ENCODE results near the gene VASN. TPM values are rescaled to one million over a fixed set of nuclear protein-coding genes. Genes with fewer than 3 reads are reported as not detected.

VASN gene
- total RNA-seq, 1 donor from 2014 or later: 0.67 TPM

GRCh38 chr16:4354512-4355409 lies 16.9 kb upstream of the VASN start:
- TF ChIP-seq CTCF (IDR thresholded peaks at IDR 0.05; ENCODE audit: unreplicated experiment): no peak
- peaks cover 15% of the 10 kb centered on the region for H3K4me1 Mint-ChIP-seq (ENCODE audit: unreplicated experiment)
- H3K27ac Mint-ChIP-seq (ENCODE audit: unreplicated experiment): peak overlapping the region; percentile 88

GRCh38 chr16:4356820-4357219 lies 14.8 kb upstream of the VASN start:
- Mint-ChIP-seq H3K27me3 (ENCODE audit: unreplicated experiment) (peaks cover 9% of the 10 kb centered on the region), H3K4me3 (ENCODE audit: unreplicated experiment) (no peak overlapping the region), H3K36me3 (ENCODE audit: low read depth, unreplicated experiment) (peaks cover 7% of the 10 kb centered on the region), H3K9me3 (ENCODE audit: unreplicated experiment) (no peaks in the 10 kb centered on the region), H3K4me1 (ENCODE audit: unreplicated experiment) (peaks cover 11% of the 10 kb centered on the region), H3K27ac (ENCODE audit: unreplicated experiment) (no peak overlapping the region)
- no peak for TF ChIP-seq CTCF (IDR thresholded peaks at IDR 0.05; ENCODE audit: unreplicated experiment)
- DNase-seq (ENCODE audit: low spot score): no peak

More at GRCh38 chr16:4354512-4355409, 16.9 kb upstream of the VASN start:
- Mint-ChIP-seq H3K27me3 (ENCODE audit: unreplicated experiment) (peaks cover 9% of the 10 kb centered on the region), H3K9me3 (ENCODE audit: unreplicated experiment) (no peaks in the 10 kb centered on the region), H3K4me3 (ENCODE audit: unreplicated experiment) (peak overlapping the region; percentile 47), H3K36me3 (ENCODE audit: low read depth, unreplicated experiment) (peaks cover 7% of the 10 kb centered on the region)
- no peak for DNase-seq (ENCODE audit: low spot score)

GRCh38 chr16:4358236-4358635 lies 13.4 kb upstream of the VASN start:
- no peak for TF ChIP-seq CTCF (IDR thresholded peaks at IDR 0.05; ENCODE audit: unreplicated experiment)
- H3K4me3 Mint-ChIP-seq (ENCODE audit: unreplicated experiment): no peak overlapping the region
- H3K36me3 Mint-ChIP-seq (ENCODE audit: low read depth, unreplicated experiment): peaks cover 10% of the 10 kb centered on the region
- no peak for DNase-seq (ENCODE audit: low spot score)
- H3K27ac Mint-ChIP-seq (ENCODE audit: unreplicated experiment): no peak overlapping the region
- peaks cover 11% of the 10 kb centered on the region for H3K4me1 Mint-ChIP-seq (ENCODE audit: unreplicated experiment)
- no peaks in the 10 kb centered on the region for H3K9me3 Mint-ChIP-seq (ENCODE audit: unreplicated experiment)
- peaks cover 14% of the 10 kb centered on the region for H3K27me3 Mint-ChIP-seq (ENCODE audit: unreplicated experiment)

DNA sequence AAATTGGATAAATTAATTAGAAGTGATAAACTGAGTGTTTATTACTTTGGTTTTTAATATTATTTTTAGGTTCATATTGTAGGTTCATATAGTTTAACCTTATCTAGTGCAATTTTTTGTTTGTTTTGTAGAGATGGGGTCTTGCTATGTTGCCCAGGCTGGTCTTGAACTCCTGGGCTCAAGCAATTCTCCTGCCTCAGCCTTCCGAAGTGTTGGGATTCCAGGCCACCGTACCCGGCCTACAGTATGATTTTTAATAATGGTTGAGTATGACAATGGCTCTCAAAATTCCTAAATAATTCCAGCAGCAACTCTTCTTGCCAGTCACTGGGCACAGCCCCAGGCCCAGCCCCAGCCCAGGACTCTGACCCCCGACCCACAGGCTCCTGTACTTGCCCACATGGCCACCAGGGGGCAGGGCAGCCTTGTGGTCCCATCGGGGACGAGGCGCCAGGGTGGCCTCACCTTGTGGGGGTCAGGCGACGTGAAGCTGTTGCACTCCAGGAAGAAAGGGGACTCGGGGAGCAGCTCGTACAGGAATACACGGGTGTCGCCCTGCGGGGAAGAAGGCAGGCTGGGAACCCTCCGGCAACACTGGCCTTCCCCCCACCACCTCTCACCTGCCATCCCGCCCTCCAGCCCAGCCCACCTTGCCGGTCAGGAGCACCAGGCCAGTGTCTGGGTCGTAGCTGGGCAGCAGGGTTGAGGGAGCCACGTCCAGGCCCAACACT lies 12.7 kb upstream of the VASN start:
- peaks cover 4% of the 10 kb centered on the region for H3K36me3 Mint-ChIP-seq (ENCODE audit: low read depth, unreplicated experiment)
- no peak overlapping the region for H3K27ac Mint-ChIP-seq (ENCODE audit: unreplicated experiment)
- no peak overlapping the region for H3K4me3 Mint-ChIP-seq (ENCODE audit: unreplicated experiment)
- peaks cover 3% of the 10 kb centered on the region for H3K4me1 Mint-ChIP-seq (ENCODE audit: unreplicated experiment)
- peak; percentile 80 for DNase-seq (ENCODE audit: low spot score)
- peaks cover 9% of the 10 kb centered on the region for H3K27me3 Mint-ChIP-seq (ENCODE audit: unreplicated experiment)
- peak; percentile 98 for TF ChIP-seq CTCF (IDR thresholded peaks at IDR 0.05; ENCODE audit: unreplicated experiment)
- no peaks in the 10 kb centered on the region for H3K9me3 Mint-ChIP-seq (ENCODE audit: unreplicated experiment)

Measured in endothelial cell (in vitro differentiated cells).